HG02884 (cell line): ENCODE results near the gene GTF2H2.
"Not testable (repeated sequence)": the region's sequence is repeated elsewhere in the genome, so short reads cannot be mapped to it uniquely, and the experiment has no call there.

Source experiments
- ATAC-seq: cut with Tn5 transposase; IDR thresholded peaks from one replicate; pipeline ENCODE4 v1.9.1; 2021; ENCODE audit warnings: mild to moderate bottlenecking, moderate library complexity; ENCODE audit not compliant: unreplicated experiment

GTF2H2 gene

DNA sequence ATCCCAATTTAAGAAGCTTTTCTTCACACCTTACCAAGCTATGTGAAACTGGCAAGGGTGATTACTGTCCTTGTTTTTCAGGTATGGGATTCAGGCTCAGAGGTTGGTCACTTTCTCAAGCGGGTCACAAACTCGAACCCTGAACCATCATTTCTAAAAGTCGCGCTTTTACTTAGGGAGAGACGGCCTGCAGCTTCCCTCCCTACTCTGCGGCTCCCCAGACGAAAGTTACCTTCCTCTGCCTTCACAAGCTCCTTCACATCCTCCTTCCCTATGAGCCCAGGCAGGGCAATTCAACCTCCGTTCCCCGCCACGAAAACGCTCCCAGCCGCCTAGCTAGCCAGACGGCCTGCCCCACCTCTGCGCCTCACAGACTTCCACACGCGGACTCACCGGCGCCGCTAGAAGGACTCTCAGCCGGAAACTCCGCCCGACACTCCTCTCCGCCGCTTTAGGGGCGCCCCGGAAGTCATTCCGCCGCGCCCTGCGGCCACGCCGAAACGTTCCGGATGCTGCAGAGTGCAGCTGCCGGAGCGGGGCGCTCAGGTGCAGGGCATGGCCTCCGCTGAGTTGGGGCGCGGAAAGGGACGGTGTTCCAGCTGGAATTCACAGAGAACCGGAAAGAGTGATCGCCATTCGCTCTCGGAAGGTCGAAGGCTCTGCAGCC, at the start of gene GTF2H2:
TSS of gene GTF2H2 (minus strand) at position 415 of the 667 bp plus-strand sequence. CDS start 4,913 bp downstream, outside the sequence.
- ATAC-seq = peak; percentile 98

DNA sequence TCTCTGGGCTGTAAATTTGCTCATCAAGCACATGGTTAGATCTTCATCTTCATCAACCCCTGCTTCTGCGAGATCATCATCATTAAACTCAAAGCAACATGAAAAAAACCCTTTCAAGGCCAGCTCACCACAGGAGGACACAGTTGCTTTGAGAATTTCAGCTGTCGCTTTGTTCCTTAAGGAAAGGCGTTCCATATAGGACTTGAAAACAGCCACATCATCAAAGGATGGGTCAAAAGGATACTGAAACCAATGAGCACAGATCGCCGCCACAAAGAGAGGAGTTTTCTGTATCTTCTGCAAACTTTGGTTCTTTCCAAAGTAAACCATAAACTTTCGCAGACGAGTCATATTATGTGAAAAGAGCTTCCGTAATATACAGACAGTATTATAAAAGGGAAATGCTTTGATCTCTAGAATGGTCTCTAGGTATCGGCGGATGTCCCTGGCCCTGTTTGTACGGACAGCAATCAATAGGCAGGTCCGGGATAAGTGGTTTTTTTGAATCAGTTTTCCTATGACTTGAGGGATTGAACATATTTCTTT, 42.3 kb upstream of the GTF2H2 start:
- not testable (repeated sequence) for ATAC-seq

- ATAC-seq = not testable (repeated sequence)
Observed at GRCh38 chr5:71099996-71100395, 32.5 kb upstream of the GTF2H2 start.

DNA sequence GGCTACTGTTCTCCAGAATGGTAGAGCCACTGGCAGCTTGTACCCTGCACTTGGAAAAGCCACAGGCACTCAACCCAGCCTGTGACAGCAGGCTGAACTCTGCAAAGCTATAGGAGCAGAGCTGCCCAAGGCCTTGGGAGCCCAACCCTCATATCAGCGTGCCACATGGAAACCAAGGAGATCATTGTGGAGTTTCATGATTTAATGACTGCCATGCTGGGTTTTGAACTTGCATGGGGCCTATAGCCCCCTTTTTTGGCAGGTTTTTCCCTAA, 30.4 kb upstream of the GTF2H2 start:
- not testable (repeated sequence) for ATAC-seq

- not testable (repeated sequence) for ATAC-seq
Observed at GRCh38 chr5:71097173-71097929, 29.9 kb upstream of the GTF2H2 start.

- ATAC-seq = not testable (repeated sequence)
Observed at GRCh38 chr5:71089773-71090172, 22.3 kb upstream of the GTF2H2 start.

DNA sequence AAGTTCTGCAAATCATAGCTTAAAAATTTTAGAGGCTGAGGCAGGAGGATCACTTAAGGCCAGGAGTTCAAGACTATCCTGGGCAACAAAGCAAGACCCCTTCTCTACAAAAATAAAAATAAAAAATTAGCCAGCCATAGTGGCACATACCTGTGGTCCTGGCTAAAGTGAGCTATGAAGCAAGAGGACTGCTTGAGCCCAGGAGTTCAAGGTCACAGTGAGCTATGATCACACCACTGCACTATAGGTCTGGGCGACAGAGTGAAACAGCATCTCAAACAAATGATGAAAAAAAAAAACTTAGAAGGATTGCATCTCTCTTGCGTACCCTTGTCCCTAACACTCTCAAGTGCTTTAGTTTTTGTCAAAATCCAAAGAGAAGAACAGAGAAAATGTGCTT, 21.3 kb upstream of the GTF2H2 start:
- ATAC-seq = not testable (repeated sequence)

DNA sequence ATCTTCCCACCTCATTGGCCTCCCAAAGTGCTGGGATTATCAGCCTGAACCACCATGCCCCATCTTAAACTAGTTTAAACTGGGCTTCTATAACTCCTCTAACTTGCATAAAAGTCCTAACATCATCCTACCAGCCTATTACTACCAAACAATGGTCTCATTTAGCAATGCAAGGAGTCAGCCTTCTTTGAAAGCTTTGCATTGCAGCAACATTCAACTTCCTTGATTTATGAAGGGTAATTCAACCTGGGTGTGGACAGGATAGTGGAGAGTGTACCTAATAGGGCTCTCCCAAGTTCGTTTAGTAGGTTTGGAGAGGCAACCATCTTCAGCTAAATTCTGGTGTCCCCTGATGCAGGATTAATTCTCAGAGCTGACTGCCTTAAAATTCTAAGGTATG, 18.7 kb upstream of the GTF2H2 start:
- not testable (repeated sequence) for ATAC-seq

DNA sequence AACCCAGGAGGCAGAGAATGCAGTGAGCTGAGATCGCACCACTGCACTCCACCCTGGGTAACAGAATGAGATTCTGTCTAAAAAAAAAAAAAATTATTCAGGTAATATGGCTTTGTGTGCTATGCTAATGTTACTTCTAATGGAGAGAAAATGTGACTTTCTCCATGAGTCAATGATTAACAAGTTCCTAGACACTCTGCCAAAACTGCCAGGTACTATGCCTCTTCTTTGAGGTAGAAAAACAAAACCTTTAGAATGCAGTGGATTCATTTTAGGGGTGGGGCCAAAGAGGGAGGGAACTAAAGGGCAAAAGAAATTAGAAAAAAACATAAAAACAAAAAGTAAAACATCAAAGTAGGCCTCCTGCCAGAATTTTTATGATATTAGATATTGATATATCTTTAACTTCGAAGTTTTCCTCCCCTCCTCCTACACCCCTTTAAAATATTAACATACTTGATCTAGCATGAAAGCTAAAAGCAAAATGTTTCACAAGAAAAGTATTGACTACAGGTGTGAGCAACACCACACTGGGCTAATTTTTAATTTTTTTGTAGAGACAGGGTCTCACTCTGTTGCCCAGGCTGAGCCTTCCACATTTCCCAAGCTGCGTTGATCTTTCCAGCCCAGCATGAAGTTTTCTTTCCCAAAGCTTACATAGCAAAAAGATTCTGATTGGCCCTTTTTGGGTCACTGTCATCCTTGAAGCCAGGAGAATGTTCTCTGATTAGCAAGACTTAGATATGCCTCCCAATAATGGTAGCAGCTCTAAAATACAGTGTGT, 17.0 kb upstream of the GTF2H2 start:
- ATAC-seq = not testable (repeated sequence)

- ATAC-seq = not testable (repeated sequence)
Observed at GRCh38 chr5:71082898-71083297, 15.4 kb upstream of the GTF2H2 start.

- ATAC-seq = not testable (repeated sequence)
Observed at GRCh38 chr5:71082340-71082739, 14.9 kb upstream of the GTF2H2 start.

- ATAC-seq = not testable (repeated sequence)
Observed at GRCh38 chr5:71061322-71061721, 6.2 kb downstream of the GTF2H2 start.

GRCh38 chr5:71059426-71059825, 8.1 kb downstream of the GTF2H2 start:
- not testable (repeated sequence) for ATAC-seq

DNA sequence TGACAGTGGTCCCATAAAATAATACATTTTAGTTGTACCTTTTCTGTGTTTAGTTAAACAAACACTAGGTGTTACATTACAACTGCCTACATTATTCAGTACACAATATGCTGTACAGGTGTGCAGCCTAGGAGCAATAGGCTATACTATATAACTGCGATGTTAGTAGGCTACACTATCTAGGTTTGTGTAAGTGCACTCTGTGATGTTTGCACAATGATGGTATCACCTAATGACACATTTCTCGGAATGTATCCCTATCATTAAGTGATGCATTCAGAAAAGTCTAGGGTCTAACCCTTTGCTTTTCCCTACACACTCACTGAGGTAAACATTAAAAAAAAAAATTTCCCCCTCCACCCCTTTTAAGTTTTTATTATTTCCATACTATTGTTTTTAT, 22.7 kb downstream of the GTF2H2 start:
- ATAC-seq = not testable (repeated sequence)

DNA sequence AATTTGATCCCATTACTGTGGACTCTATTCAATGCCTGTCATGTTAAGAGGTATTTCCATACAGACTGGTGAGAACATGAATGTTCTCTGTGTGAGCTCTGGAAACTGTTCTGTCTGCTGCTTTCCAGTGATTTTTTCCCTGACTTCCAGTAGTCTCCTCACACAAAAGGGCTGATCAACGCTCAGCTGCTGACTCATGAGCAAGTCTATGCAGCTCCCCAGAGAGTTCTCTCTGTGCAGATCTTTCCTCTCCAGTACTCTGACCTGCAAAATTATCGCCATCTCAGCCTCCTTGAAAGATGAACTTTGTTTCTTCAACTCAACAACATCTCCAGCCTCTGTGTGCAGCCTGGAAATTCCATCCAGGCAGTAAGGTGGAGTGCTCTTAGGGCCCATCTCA, 23.3 kb downstream of the GTF2H2 start:
- ATAC-seq = not testable (repeated sequence)

- not testable (repeated sequence) for ATAC-seq
Observed at GRCh38 chr5:71031046-71031776, 36.3 kb downstream of the GTF2H2 start.

DNA sequence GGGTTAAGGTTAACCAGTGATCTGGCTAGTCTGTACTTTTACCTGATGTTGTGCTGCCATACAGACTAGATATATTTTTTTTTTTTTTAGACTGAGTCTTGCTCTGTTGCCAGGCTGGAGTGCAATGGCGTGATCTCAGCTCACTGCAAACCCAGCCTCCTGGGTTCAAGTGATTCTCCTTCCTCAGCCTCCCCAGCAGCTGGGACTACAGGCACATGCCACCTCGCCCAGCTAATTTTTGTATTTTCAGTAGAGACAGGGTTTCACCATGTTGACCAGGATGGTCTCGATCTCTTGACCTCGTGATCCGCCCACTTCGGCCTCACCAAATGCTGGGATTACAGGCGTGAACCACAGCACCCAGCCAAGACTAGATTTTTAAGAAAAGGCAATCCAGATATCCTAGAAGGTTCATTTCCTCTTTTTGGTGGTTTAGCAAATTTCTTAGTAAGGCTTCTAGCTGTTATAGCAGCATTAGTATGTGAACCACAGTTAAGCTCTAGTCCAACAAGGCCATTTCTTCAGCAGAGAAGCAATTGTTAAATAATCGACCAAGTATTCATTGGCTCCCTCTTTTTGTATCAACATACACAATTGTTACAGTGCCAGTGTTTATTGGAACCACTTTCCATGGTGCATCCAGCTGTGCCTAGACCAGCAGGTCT, 42.1 kb downstream of the GTF2H2 start, which contains the start of gene NAIP:
TSS of gene NAIP (minus strand) at position 51 of the 665 bp plus-strand sequence. CDS start 12,424 bp downstream, outside the sequence.
- ATAC-seq = not testable (repeated sequence)

DNA sequence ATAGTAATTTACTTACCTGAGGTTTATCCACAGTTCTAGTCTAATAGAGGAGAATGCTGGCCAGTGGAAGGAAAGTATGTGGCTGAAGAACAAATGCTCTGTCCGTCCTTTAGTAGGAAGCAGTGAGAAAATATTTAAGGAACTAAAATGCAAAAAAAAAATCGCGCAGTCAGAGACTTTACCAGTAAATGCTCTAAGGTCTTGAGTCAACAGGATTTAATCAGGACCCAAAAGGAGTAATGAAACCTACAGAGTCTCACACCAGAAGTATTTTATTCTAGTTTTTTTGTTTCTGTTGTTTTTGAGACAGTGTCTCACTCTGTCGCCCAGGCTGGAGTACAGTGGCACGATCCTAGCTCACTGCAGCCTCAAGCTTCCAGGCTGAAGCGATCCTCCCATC, 46.8 kb downstream of the GTF2H2 start:
- not testable (repeated sequence) for ATAC-seq

DNA sequence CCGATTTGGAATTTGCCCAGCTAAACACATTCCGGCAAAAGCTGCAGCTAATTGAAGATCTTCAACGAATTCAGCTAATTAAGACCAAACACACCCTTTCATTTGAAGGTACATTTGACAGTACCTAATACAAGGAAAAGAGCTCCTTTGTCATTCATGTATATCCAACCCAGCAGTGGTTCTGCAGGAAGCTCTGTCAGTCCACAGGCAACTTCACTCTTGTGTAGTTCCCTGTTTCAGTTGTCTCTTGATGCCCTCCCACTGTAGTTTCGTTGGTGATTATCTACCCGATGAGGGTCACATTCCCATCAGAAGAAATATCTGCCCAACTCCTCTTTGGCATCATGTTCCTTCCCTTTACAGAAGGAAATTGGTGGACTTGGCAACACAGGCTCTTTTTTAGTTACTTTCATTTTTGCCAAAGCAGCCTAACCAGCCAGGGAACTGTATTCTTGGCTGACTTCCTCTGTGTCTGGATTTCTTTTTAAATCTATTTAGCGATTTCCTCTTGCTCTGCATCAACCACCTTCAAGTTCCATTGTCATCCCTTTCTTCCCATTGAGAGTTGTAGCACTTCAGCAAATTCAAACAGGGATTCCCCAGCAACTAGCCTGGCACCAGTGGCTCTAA, 49.0 kb downstream of the GTF2H2 start:
- not testable (repeated sequence) for ATAC-seq
